ENCODE data around the gene PCSK4. TPM values are rescaled to one million over a fixed set of nuclear protein-coding genes. Genes with fewer than 3 reads are reported as not detected.

PCSK4 gene
- total and polyA plus RNA-seq, 2 of the 13 experiments (the other 11 are each of a cell fraction or from before 2014, with no cell fraction given) = 2.0 to 2.7 TPM

DNA sequence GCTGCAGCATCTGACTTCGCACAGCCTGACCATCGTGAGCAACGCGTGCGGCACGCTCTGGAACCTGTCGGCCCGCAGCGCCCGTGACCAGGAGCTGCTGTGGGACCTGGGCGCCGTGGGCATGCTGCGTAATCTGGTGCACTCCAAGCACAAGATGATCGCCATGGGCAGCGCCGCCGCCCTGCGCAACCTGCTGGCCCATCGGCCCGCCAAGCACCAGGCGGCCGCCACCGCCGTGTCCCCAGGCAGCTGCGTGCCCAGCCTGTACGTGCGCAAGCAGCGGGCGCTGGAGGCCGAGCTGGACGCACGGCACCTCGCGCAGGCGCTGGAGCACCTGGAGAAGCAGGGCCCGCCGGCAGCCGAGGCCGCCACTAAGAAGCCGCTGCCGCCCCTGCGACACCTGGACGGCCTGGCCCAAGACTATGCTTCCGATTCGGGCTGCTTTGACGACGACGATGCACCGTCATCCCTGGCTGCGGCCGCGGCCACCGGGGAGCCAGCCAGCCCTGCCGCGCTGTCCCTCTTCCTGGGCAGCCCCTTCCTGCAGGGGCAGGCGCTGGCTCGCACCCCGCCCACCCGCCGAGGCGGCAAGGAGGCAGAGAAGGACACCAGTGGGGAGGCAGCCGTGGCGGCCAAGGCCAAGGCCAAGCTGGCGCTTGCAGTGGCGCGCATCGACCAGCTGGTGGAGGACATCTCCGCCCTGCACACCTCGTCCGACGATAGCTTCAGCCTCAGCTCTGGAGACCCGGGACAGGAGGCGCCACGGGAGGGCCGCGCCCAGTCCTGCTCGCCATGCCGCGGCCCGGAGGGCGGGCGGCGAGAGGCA lies 24.7 kb downstream of the PCSK4 start:
- Histone ChIP-seq H3K4me2 (ENCODE audit: low read depth, low read length) (no peak overlapping the region), H3K4me1 (ENCODE audit: insufficient read depth, low read length) (peaks cover 18% of the 10 kb centered on the region; the same call in 1 of the 2 replicates)
- CTCF ChIA-PET (ENCODE audit: low intra/inter-chr PET ratio, low total read pairs) = no interaction called here
- TF ChIP-seq UBTF (CRISPR knock-in tag; IDR thresholded peaks at IDR 0.05) (no peak), ZNF792 (CRISPR knock-in tag; IDR thresholded peaks at IDR 0.05) (no peak), ZBTB34 (CRISPR knock-in tag; IDR thresholded peaks at IDR 0.05) (no peak), ZFP36 (IDR thresholded peaks at IDR 0.05; ENCODE audit: borderline replicate concordance, low read depth, low read length, partially characterized antibody) (no peak), ZNF136 (CRISPR knock-in tag; IDR thresholded peaks at IDR 0.05; ENCODE audit: low read depth) (no peak), GATAD2A (CRISPR knock-in tag; IDR thresholded peaks at IDR 0.05) (no peak), HOXA3 (CRISPR knock-in tag; IDR thresholded peaks at IDR 0.05) (peak; percentile 38; the same call in 1 of the 2 replicates), ZBTB38 (CRISPR knock-in tag; IDR thresholded peaks at IDR 0.05) (peak; percentile 30; the same call in 1 of the 2 replicates), IKZF1 (IDR thresholded peaks at IDR 0.05) (no peak), ZBTB33 (CRISPR knock-in tag; IDR thresholded peaks at IDR 0.05) (peak; percentile 96)
- TF ChIP-seq, protein P1, sequence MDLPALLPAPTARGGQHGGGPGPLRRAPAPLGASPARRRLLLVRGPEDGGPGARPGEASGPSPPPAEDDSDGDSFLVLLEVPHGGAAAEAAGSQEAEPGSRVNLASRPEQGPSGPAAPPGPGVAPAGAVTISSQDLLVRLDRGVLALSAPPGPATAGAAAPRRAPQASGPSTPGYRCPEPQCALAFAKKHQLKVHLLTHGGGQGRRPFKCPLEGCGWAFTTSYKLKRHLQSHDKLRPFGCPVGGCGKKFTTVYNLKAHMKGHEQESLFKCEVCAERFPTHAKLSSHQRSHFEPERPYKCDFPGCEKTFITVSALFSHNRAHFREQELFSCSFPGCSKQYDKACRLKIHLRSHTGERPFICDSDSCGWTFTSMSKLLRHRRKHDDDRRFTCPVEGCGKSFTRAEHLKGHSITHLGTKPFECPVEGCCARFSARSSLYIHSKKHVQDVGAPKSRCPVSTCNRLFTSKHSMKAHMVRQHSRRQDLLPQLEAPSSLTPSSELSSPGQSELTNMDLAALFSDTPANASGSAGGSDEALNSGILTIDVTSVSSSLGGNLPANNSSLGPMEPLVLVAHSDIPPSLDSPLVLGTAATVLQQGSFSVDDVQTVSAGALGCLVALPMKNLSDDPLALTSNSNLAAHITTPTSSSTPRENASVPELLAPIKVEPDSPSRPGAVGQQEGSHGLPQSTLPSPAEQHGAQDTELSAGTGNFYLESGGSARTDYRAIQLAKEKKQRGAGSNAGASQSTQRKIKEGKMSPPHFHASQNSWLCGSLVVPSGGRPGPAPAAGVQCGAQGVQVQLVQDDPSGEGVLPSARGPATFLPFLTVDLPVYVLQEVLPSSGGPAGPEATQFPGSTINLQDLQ (CRISPR knock-in tag; IDR thresholded peaks at IDR 0.05) = no peak
- TF ChIP-seq, protein P2, sequence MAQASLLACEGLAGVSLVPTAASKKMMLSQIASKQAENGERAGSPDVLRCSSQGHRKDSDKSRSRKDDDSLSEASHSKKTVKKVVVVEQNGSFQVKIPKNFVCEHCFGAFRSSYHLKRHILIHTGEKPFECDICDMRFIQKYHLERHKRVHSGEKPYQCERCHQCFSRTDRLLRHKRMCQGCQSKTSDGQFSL (CRISPR knock-in tag; IDR thresholded peaks at IDR 0.05) = no peak

More for the DNA sequence above, 24.7 kb downstream of the PCSK4 start:
- H3K9ac ChIP-seq (ENCODE audit: insufficient read depth, low read depth, low read length) = no peak overlapping the region
- no peaks in the 10 kb centered on the region; the same call in 1 of the 2 replicates for H4K20me1 ChIP-seq (ENCODE audit: insufficient read depth, low read length)
- no peaks in the 10 kb centered on the region for H3K9me3 ChIP-seq (ENCODE audit: low read length)
- DNase-seq (ENCODE audit: low spot score) = no peak
- no peaks in the 10 kb centered on the region for H3K36me3 ChIP-seq (replicated peaks in 1 of 2; ENCODE audit: control insufficient read depth in 1 of 2, insufficient read depth in 2 of 2, low read length in 2 of 2)
- no peak for FAIRE-seq
- intact Hi-C loops (cut with micrococcal nuclease; ENCODE audit: unreplicated experiment) (no loop called here), in situ Hi-C loops (cut with HindIII; ENCODE audit: extremely low pct_ligation_motif_present, low pct_unique_long_range_greater_than_20kb) (no loop called here)
- H3K27ac ChIP-seq (ENCODE audit: extremely low read length, insufficient read depth, low read length) = no peak overlapping the region
- WGBS (ENCODE audit: low lambda C conversion rate) = 91% methylated on average over 32 of the region's 83 CpGs
- POLR2A ChIA-PET = interaction anchor here (0.6 to 1.6 kb wide), 2 partner anchors 12 to 523 kb away, joined by 4 to 5 read pairs; no protein-coding TSS in a partner anchor
- no peaks in the 10 kb centered on the region for H3K27me3 ChIP-seq (ENCODE audit: control insufficient read depth in 1 of 2, insufficient read depth in 2 of 2, low read length in 2 of 2)
- no peak overlapping the region for H3K4me3 ChIP-seq (replicated peaks in 1 of 3; ENCODE audit: insufficient read depth in 1 of 3, low read depth in 2 of 3, low read length in 3 of 3)
- no peaks in the 10 kb centered on the region for H3K79me2 ChIP-seq (ENCODE audit: insufficient read depth, low read length)
- no peak overlapping the region for H2AFZ ChIP-seq (ENCODE audit: low read length)
- no peak for ATAC-seq
- BruUV-seq (replicated peaks) = no TSS peak

Measured in HepG2 (cell line).